Right atrium auricular region (tissue), 2 donors: Measurements from ENCODE around the gene SRSF9. TPM values are rescaled to one million over a fixed set of nuclear protein-coding genes. Genes with fewer than 3 reads are reported as not detected.
A peak's percentile ranks its signal among the peaks of the same experiment; 100 is the strongest.

Source experiments
- DNase-seq: peaks from one replicate; pipeline ENCODE4 v3.0.0-alpha.2; 2019; ENCODE audit warnings: low spot score
- H3K27ac ChIP-seq, 2 donors: fragments of 200-600 bp; sonication (generic); 1 replicate in 1 of 2; 2 replicates in 1 of 2; pipeline ENCODE4 v1.5.1; 2016 to 2019
- H3K27me3 ChIP-seq, 2 donors: fragments of 200-600 bp; sonication (generic); one replicate each; pipeline versions ENCODE4 v1.5.1 to v1.6.0; 2017 to 2019
- H3K36me3 ChIP-seq: fragments of 200-600 bp; sonication (generic); one replicate; pipeline ENCODE4 v1.5.1; 2016
- H3K4me1 ChIP-seq, 2 donors: fragments of 200-600 bp; sonication (generic); one replicate each; pipeline versions ENCODE4 v1.5.1 to v1.6.0; 2017 to 2019
- H3K4me3 ChIP-seq, 2 donors: fragments of 200-600 bp; sonication (generic); 1 replicate in 1 of 2; 2 replicates in 1 of 2; pipeline ENCODE4 v1.5.1; 2017 to 2019; ENCODE audit warnings: mild to moderate bottlenecking in 1 of 2, moderate library complexity in 1 of 2
- H3K9me3 ChIP-seq, 2 donors: fragments of 200-600 bp; sonication (generic); one replicate each; pipeline ENCODE4 v1.5.1; 2019
- CTCF ChIP-seq, 2 donors: fragments of 200-600 bp; sonication (generic); IDR thresholded peaks; one replicate each; pipeline ENCODE4 v1.5.1; 2019; ENCODE audit warnings: antibody characterized with exemption in 2 of 2
- total RNA-seq, 2 donors: library from RNA; depleted of rRNA; stranded (reverse); fragments of >200 nt; gene quantifications; one replicate each; pipeline ENCODE4 v1.1.0, GENCODE V29; 2016

The SRSF9 gene
- total RNA-seq, 2 donors from 2014 or later: 18.7 to 31.4 TPM

GRCh38 chr12:120463712-120464111 lies 5.8 kb downstream of the SRSF9 start:
- H3K36me3 ChIP-seq: peaks cover 76% of the 10 kb centered on the region
- peaks cover 0 to 25% of the 10 kb centered on the region in 2 donors for H3K4me1 ChIP-seq
- DNase-seq: no peak
- H3K27me3 ChIP-seq: no peaks in the 10 kb centered on the region
- no peaks in the 10 kb centered on the region for H3K9me3 ChIP-seq
- H3K27ac ChIP-seq: no peak overlapping the region
- TF ChIP-seq CTCF (IDR thresholded peaks at IDR 0.05): no peak
- no peak overlapping the region for H3K4me3 ChIP-seq

- no peaks in the 10 kb centered on the region for H3K9me3 ChIP-seq
- peaks cover 87% of the 10 kb centered on the region for H3K36me3 ChIP-seq
- H3K27ac ChIP-seq: no peak overlapping the region
- no peak overlapping the region for H3K4me3 ChIP-seq
- no peak for TF ChIP-seq CTCF (IDR thresholded peaks at IDR 0.05)
- no peaks in the 10 kb centered on the region for H3K27me3 ChIP-seq
- DNase-seq: no peak
- H3K4me1 ChIP-seq: peaks cover 0 to 12% of the 10 kb centered on the region in 2 donors
Observed at GRCh38 chr12:120462099-120462640, 7.4 kb downstream of the SRSF9 start.

- Histone ChIP-seq H3K27me3 (no peaks in the 10 kb centered on the region), H3K4me1 (no peaks in the 10 kb centered on the region), H3K4me3 (no peak overlapping the region), H3K36me3 (peaks cover 91% of the 10 kb centered on the region), H3K27ac (no peak overlapping the region), H3K9me3 (no peaks in the 10 kb centered on the region)
- TF ChIP-seq CTCF (IDR thresholded peaks at IDR 0.05): no peak
- DNase-seq: no peak
Observed at GRCh38 chr12:120460157-120460556, 9.4 kb downstream of the SRSF9 start.

- H3K36me3 ChIP-seq: peaks cover 61% of the 10 kb centered on the region
- no peak overlapping the region for H3K27ac ChIP-seq
- no peak overlapping the region for H3K4me3 ChIP-seq
- DNase-seq: no peak
- H3K4me1 ChIP-seq: no peaks in the 10 kb centered on the region
- no peak for TF ChIP-seq CTCF (IDR thresholded peaks at IDR 0.05)
- no peaks in the 10 kb centered on the region for H3K27me3 ChIP-seq
- no peaks in the 10 kb centered on the region for H3K9me3 ChIP-seq
Observed at GRCh38 chr12:120457133-120457532, 12.4 kb downstream of the SRSF9 start.

- H3K4me1 ChIP-seq: no peaks in the 10 kb centered on the region
- H3K27ac ChIP-seq: no peak overlapping the region
- no peaks in the 10 kb centered on the region for H3K27me3 ChIP-seq
- peaks cover 44% of the 10 kb centered on the region for H3K36me3 ChIP-seq
- DNase-seq: no peak
- no peak for TF ChIP-seq CTCF (IDR thresholded peaks at IDR 0.05)
- H3K9me3 ChIP-seq: no peaks in the 10 kb centered on the region
- H3K4me3 ChIP-seq: no peak overlapping the region
Observed at GRCh38 chr12:120455302-120455701, 14.2 kb downstream of the SRSF9 start.

- no peak for DNase-seq
- peak in 1 of 2 donors; percentile 60 for TF ChIP-seq CTCF (IDR thresholded peaks at IDR 0.05)
- no peaks in the 10 kb centered on the region for H3K9me3 ChIP-seq
- H3K27ac ChIP-seq: no peak overlapping the region
- no peaks in the 10 kb centered on the region for H3K4me1 ChIP-seq
- H3K4me3 ChIP-seq: no peak overlapping the region
- no peaks in the 10 kb centered on the region for H3K27me3 ChIP-seq
- H3K36me3 ChIP-seq: peaks cover 31% of the 10 kb centered on the region
Observed at GRCh38 chr12:120453977-120454376, 15.6 kb downstream of the SRSF9 start.
